HepG2 (cell line): ENCODE data around the gene GPS1. TPM values are rescaled to one million over a fixed set of nuclear protein-coding genes. Genes with fewer than 3 reads are reported as not detected.

Experiments
- CTCF ChIP-seq: sonication (generic); formaldehyde crosslinking; IDR thresholded peaks from 2 replicates; pipeline ENCODE4 v1.5.0; 2020; ENCODE audit warnings: mild to moderate bottlenecking, missing genetic modification reagents, moderate library complexity
- KMT2A ChIP-seq: sonication (generic); formaldehyde crosslinking; IDR thresholded peaks from 2 replicates; pipeline ENCODE4 v1.4.0; 2020; ENCODE audit warnings: missing genetic modification reagents
- MED1 ChIP-seq: sonication (generic); formaldehyde crosslinking; IDR thresholded peaks from 2 replicates; pipeline ENCODE4 v1.4.0; 2020; ENCODE audit warnings: missing genetic modification reagents
- NFIC ChIP-seq: IDR thresholded peaks from 2 replicates; pipeline ENCODE4 v1.6.1; 2012; ENCODE audit warnings: mild to moderate bottlenecking, low read length, inconsistent platforms
- NFYB ChIP-seq: sonication (generic); formaldehyde crosslinking; IDR thresholded peaks from 2 replicates; pipeline ENCODE4 v1.4.0; 2020; ENCODE audit warnings: missing genetic modification reagents
- SRF ChIP-seq: IDR thresholded peaks from 2 replicates; pipeline ENCODE4 v1.6.1; 2011; ENCODE audit warnings: mild to moderate bottlenecking, low read depth, low read length, moderate library complexity
- TRIM22 ChIP-seq: fragments of 450-650 bp; IDR thresholded peaks from 2 replicates; pipeline ENCODE4 v1.6.1; 2017
- ZHX1 ChIP-seq: sonication (generic); formaldehyde crosslinking; IDR thresholded peaks from 2 replicates; pipeline ENCODE4 v1.8.1; 2022; ENCODE audit warnings: low read depth, mild to moderate bottlenecking, missing genetic modification reagents
- ZNF672 ChIP-seq: sonication (generic); formaldehyde crosslinking; IDR thresholded peaks from 2 replicates; pipeline ENCODE4 v1.8.1; 2022; ENCODE audit warnings: missing genetic modification reagents
- ZNF7 ChIP-seq: IDR thresholded peaks from 2 replicates; pipeline ENCODE4 v1.6.1; 2016; ENCODE audit warnings: missing biosample characterization, missing genetic modification reagents
- ZNF740 ChIP-seq: sonication (generic); formaldehyde crosslinking; IDR thresholded peaks from 2 replicates; pipeline ENCODE4 v1.4.0; 2020; ENCODE audit warnings: missing genetic modification reagents
- ZNF777 ChIP-seq: sonication (generic); formaldehyde crosslinking; IDR thresholded peaks from 2 replicates; pipeline ENCODE4 v1.4.0; 2020; ENCODE audit warnings: missing genetic modification reagents
- polyA plus RNA-seq, 8 experiments: library from polyadenylated mRNA; depleted of rRNA in 3 of 8; stranded (reverse) in 7 of 8; unstranded in 1 of 8; fragments of >200 nt; fragmentation: Illumina TruSeq in 4 of 8; extraction: Trizol in 4 of 8; gene quantifications; 2 replicates each; pipeline versions ENCODE4 v1.2.1 to v1.2.3, GENCODE V29; 2011 to 2016; ENCODE audit warnings: low read depth in 4 of 8, missing spikeins in 1 of 8, mixed read lengths in 1 of 8; ENCODE audit not compliant: insufficient read depth in 1 of 8
- total RNA-seq, 5 experiments: library from RNA; depleted of rRNA; stranded (reverse); fragments of >200 nt; fragmentation: Illumina TruSeq; extraction: Trizol; gene quantifications; 2 replicates each; pipeline ENCODE4 v1.2.3, GENCODE V29; 2016; ENCODE audit warnings: low read depth in 1 of 5
- TF ChIP-seq, protein P1 (sequence below): sonication (generic); formaldehyde crosslinking; IDR thresholded peaks from 2 replicates; pipeline ENCODE4 v1.5.1; 2020; ENCODE audit warnings: mild to moderate bottlenecking, missing genetic modification reagents
- TF ChIP-seq, protein P2 (sequence below): sonication (generic); formaldehyde crosslinking; IDR thresholded peaks from 2 replicates; pipeline ENCODE4 v1.5.0; 2020; ENCODE audit warnings: missing genetic modification reagents

GPS1 gene
- total and polyA plus RNA-seq, 2 of the 13 experiments (the other 11 are each of a cell fraction or from before 2014, with no cell fraction given) = 124 to 128 TPM

DNA sequence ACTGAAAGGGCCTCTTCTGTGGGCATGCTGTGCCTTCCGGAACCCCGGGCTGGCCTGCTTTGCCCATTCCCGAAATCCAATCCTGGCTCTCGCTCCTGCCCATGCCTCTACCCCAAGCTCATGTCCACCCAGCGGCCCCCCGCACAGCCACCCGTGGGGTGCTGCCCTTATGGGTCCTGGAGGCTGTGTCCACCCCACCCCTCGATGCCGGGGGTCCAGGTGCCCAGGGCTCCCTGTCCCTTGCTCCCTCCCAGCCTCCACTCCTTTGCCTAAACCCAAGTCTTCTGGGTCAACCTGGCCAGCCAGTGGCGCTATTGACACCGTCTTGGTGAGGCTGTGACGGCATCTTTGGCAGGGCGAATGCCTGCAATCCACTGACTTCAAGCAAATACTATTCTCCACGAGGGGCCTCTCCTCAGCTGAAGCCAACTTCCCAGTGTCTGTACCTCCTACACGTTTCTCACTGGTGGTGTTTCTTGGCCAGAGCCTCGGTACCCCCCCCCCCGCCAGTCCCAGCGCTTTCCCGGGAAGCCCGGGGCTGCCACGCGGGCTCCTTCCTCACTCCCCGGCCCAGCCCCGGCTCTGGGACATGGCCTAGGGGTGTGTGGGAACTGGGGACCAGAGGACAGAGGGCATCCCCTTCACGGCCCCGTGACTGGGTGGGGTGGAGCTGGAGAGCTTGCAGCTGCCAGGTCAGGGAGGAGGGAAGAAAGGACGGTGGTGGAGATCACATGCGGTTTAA is 26.1 kb downstream of the GPS1 start (continued):
- TF ChIP-seq ZNF740 (no peak), ZNF672 (no peak), ZNF777 (no peak), ZNF7 (no peak), CTCF (CRISPR knock-in tag) (peak; percentile 58), SRF (no peak), ZHX1 (CRISPR knock-in tag) (no peak), NFYB (no peak), MED1 (CRISPR knock-in tag) (no peak), KMT2A (CRISPR knock-in tag) (no peak), NFIC (no peak), TRIM22 (no peak)
- TF ChIP-seq, protein P1, sequence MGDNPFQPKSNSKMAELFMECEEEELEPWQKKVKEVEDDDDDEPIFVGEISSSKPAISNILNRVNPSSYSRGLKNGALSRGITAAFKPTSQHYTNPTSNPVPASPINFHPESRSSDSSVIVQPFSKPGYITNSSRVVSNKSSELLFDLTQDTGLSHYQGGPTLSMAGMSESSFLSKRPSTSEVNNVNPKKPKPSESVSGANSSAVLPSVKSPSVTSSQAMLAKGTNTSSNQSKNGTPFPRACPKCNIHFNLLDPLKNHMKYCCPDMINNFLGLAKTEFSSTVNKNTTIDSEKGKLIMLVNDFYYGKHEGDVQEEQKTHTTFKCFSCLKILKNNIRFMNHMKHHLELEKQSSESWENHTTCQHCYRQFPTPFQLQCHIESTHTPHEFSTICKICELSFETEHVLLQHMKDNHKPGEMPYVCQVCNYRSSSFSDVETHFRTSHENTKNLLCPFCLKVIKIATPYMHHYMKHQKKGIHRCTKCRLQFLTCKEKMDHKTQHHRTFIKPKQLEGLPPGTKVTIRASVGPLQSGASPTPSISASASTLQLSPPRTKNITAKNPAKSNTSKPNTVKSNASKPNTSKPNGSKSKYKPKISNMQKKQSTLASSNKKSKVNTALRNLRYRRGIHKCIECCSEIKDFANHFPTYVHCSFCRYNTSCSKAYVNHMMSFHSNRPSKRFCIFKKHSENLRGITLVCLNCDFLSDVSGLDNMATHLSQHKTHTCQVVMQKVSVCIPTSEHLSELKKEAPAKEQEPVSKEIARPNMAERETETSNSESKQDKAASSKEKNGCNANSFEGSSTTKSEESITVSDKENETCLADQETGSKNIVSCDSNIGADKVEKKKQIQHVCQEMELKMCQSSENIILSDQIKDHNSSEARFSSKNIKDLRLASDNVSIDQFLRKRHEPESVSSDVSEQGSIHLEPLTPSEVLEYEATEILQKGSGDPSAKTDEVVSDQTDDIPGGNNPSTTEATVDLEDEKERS (CRISPR knock-in tag) = no peak
- TF ChIP-seq, protein P2, sequence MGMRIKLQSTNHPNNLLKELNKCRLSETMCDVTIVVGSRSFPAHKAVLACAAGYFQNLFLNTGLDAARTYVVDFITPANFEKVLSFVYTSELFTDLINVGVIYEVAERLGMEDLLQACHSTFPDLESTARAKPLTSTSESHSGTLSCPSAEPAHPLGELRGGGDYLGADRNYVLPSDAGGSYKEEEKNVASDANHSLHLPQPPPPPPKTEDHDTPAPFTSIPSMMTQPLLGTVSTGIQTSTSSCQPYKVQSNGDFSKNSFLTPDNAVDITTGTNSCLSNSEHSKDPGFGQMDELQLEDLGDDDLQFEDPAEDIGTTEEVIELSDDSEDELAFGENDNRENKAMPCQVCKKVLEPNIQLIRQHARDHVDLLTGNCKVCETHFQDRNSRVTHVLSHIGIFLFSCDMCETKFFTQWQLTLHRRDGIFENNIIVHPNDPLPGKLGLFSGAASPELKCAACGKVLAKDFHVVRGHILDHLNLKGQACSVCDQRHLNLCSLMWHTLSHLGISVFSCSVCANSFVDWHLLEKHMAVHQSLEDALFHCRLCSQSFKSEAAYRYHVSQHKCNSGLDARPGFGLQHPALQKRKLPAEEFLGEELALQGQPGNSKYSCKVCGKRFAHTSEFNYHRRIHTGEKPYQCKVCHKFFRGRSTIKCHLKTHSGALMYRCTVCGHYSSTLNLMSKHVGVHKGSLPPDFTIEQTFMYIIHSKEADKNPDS (CRISPR knock-in tag) = no peak
